ENCODE measurements around the gene MPRIP. TPM values are rescaled to one million over a fixed set of nuclear protein-coding genes. Genes with fewer than 3 reads are reported as not detected.

MPRIP gene
- total and polyA plus RNA-seq, 4 donors = 121 to 342 (median 175) TPM

- ATAC-seq (ENCODE audit: insufficient read depth, low FRiP score) = no peak
Measured at GRCh38 chr17:17204041-17204591, 161.9 kb downstream of the MPRIP start.

GRCh38 chr17:17204635-17205231, 162.5 kb downstream of the MPRIP start:
- 84 to 90% methylated on average over 14 of the region's 14 CpGs for WGBS, 2 donors
- Histone ChIP-seq H3K4me1 (ENCODE audit: control insufficient read depth in 5 of 5, insufficient read depth in 5 of 5, low read length in 5 of 5) (peaks cover 0 to 43% (median 28%) of the 10 kb centered on the region in 5 donors), H3K27ac (ENCODE audit: low read depth in 1 of 2, low read length in 1 of 2) (no peak overlapping the region), H3K36me3 (ENCODE audit: control insufficient read depth in 4 of 4, insufficient read depth in 4 of 4, low read length in 4 of 4) (peaks cover 0 to 6% (median 0%) of the 10 kb centered on the region in 4 donors), H3K9ac (ENCODE audit: insufficient read depth in 1 of 2, low read length in 2 of 2) (no peak overlapping the region), H3K9me3 (ENCODE audit: control insufficient read depth in 4 of 4, insufficient read depth in 3 of 4, low read length in 3 of 4) (peaks cover 0 to 2% (median 0%) of the 10 kb centered on the region in 4 donors), H3K27me3 (ENCODE audit: control insufficient read depth in 3 of 3, insufficient read depth in 3 of 3, low read length in 2 of 3) (no peaks in the 10 kb centered on the region), H3K4me3 (no peak overlapping the region)
- ATAC-seq (ENCODE audit: insufficient read depth, low FRiP score) (no peak), DNase-seq (no peak)
- TF ChIP-seq, protein P1, sequence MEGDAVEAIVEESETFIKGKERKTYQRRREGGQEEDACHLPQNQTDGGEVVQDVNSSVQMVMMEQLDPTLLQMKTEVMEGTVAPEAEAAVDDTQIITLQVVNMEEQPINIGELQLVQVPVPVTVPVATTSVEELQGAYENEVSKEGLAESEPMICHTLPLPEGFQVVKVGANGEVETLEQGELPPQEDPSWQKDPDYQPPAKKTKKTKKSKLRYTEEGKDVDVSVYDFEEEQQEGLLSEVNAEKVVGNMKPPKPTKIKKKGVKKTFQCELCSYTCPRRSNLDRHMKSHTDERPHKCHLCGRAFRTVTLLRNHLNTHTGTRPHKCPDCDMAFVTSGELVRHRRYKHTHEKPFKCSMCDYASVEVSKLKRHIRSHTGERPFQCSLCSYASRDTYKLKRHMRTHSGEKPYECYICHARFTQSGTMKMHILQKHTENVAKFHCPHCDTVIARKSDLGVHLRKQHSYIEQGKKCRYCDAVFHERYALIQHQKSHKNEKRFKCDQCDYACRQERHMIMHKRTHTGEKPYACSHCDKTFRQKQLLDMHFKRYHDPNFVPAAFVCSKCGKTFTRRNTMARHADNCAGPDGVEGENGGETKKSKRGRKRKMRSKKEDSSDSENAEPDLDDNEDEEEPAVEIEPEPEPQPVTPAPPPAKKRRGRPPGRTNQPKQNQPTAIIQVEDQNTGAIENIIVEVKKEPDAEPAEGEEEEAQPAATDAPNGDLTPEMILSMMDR (IDR thresholded peaks at IDR 0.05; ENCODE audit: control extremely low read depth, extremely low read depth) = no peak

More at GRCh38 chr17:17204041-17204591, 161.9 kb downstream of the MPRIP start:
- TF ChIP-seq, protein P1 (IDR thresholded peaks at IDR 0.05; ENCODE audit: control extremely low read depth, extremely low read depth) = no peak
- H3K4me1 ChIP-seq (ENCODE audit: control insufficient read depth in 5 of 5, insufficient read depth in 5 of 5, low read length in 5 of 5) = peaks cover 0 to 44% (median 28%) of the 10 kb centered on the region in 5 donors
- H3K9ac ChIP-seq (ENCODE audit: insufficient read depth in 1 of 2, low read length in 2 of 2) = no peak overlapping the region
- WGBS, 2 donors = 61 to 65% methylated on average over 15 of the region's 15 CpGs
- DNase-seq = no peak
- H3K27ac ChIP-seq (ENCODE audit: low read depth in 1 of 2, low read length in 1 of 2) = peak overlapping the region in 1 of 2 donors; percentile 26
- peaks cover 0 to 6% (median 0%) of the 10 kb centered on the region in 4 donors for H3K36me3 ChIP-seq (ENCODE audit: control insufficient read depth in 4 of 4, insufficient read depth in 4 of 4, low read length in 4 of 4)
- no peak overlapping the region for H3K4me3 ChIP-seq
- no peaks in the 10 kb centered on the region for H3K27me3 ChIP-seq (ENCODE audit: control insufficient read depth in 3 of 3, insufficient read depth in 3 of 3, low read length in 2 of 3)
- peaks cover 0 to 2% (median 0%) of the 10 kb centered on the region in 4 donors for H3K9me3 ChIP-seq (ENCODE audit: control insufficient read depth in 4 of 4, insufficient read depth in 3 of 4, low read length in 3 of 4)

GRCh38 chr17:17205368-17206123, 163.3 kb downstream of the MPRIP start:
- Histone ChIP-seq H3K9ac (ENCODE audit: insufficient read depth in 1 of 2, low read length in 2 of 2) (peak overlapping the region in 1 of 2 donors; percentile 49), H3K27ac (ENCODE audit: low read depth in 1 of 2, low read length in 1 of 2) (peak overlapping the region; percentile 64 to 90), H3K27me3 (ENCODE audit: control insufficient read depth in 3 of 3, insufficient read depth in 3 of 3, low read length in 2 of 3) (no peaks in the 10 kb centered on the region), H3K9me3 (ENCODE audit: control insufficient read depth in 4 of 4, insufficient read depth in 3 of 4, low read length in 3 of 4) (peaks cover 0 to 2% (median 0%) of the 10 kb centered on the region in 4 donors), H3K36me3 (ENCODE audit: control insufficient read depth in 4 of 4, insufficient read depth in 4 of 4, low read length in 4 of 4) (peaks cover 0 to 6% (median 0%) of the 10 kb centered on the region in 4 donors), H3K4me1 (ENCODE audit: control insufficient read depth in 5 of 5, insufficient read depth in 5 of 5, low read length in 5 of 5) (peaks cover 0 to 35% (median 24%) of the 10 kb centered on the region in 5 donors), H3K4me3 (peak overlapping the region; percentile 54)
- TF ChIP-seq, protein P1 (IDR thresholded peaks at IDR 0.05; ENCODE audit: control extremely low read depth, extremely low read depth) = no peak
- 7 to 9% methylated on average over 67 to 70 of the region's 70 CpGs for WGBS, 2 donors
- ATAC-seq (ENCODE audit: insufficient read depth, low FRiP score) = peak; percentile 28
- DNase-seq = peak; percentile 27 to 54 (median 53)

Measured in lung (tissue), 12 donors.